SW480 (cell line): ENCODE results near the gene CCSAP.
A peak's percentile ranks its signal among the peaks of the same experiment; 100 is the strongest.
"Not testable (repeated sequence)": the region's sequence is repeated elsewhere in the genome, so short reads cannot be mapped to it uniquely, and the experiment has no call there.

Experiments used
- DNase-seq: peaks from one replicate; pipeline ENCODE4 v3.0.0-alpha.2; 2016; ENCODE audit warnings: low spot score

CCSAP gene

GRCh38 chr1:229364207-229365065, 21.6 kb upstream of the CCSAP start:
- no peak for DNase-seq

GRCh38 chr1:229363723-229364122, 20.9 kb upstream of the CCSAP start:
- no peak for DNase-seq

- DNase-seq, result no peak
These were observed 17.6 kb upstream of the CCSAP start for GRCh38 chr1:229360420-229360819.

- DNase-seq, result no peak
These were observed 12.8 kb upstream of the CCSAP start for GRCh38 chr1:229355661-229356060.

GRCh38 chr1:229354226-229354625, 11.4 kb upstream of the CCSAP start:
- no peak for DNase-seq

- DNase-seq, result no peak
These were observed 10.1 kb upstream of the CCSAP start for GRCh38 chr1:229352975-229353374.

- DNase-seq, result no peak
These were observed 6.9 kb upstream of the CCSAP start for GRCh38 chr1:229349463-229350385.

- DNase-seq, result no peak
These were observed 4.7 kb upstream of the CCSAP start for GRCh38 chr1:229347528-229347927.

- DNase-seq, result no peak
These were observed 2.3 kb upstream of the CCSAP start for GRCh38 chr1:229344937-229345684.

- no peak for DNase-seq
These were observed 1.3 kb upstream of the CCSAP start for GRCh38 chr1:229344139-229344538.

- DNase-seq, result peak; percentile 79
These were observed 832 bp downstream of the CCSAP start for GRCh38 chr1:229341774-229342655.

- no peak for DNase-seq
These were observed 2.4 kb downstream of the CCSAP start for GRCh38 chr1:229340496-229340895.

- DNase-seq, result no peak
These were observed 3.3 kb downstream of the CCSAP start for GRCh38 chr1:229339520-229339919.

- DNase-seq, result no peak
These were observed 3.8 kb downstream of the CCSAP start for GRCh38 chr1:229339086-229339485.

- no peak for DNase-seq
These were observed 6.5 kb downstream of the CCSAP start for GRCh38 chr1:229336345-229336744.

GRCh38 chr1:229334716-229335115, 8.1 kb downstream of the CCSAP start:
- DNase-seq, result no peak

GRCh38 chr1:229334269-229334668, 8.6 kb downstream of the CCSAP start:
- no peak for DNase-seq

- DNase-seq, result no peak
These were observed 14.1 kb downstream of the CCSAP start for GRCh38 chr1:229328598-229329362.

- not testable (repeated sequence) for DNase-seq
These were observed 15.1 kb downstream of the CCSAP start for GRCh38 chr1:229327765-229328164.

GRCh38 chr1:229326601-229327000, 16.2 kb downstream of the CCSAP start:
- no peak for DNase-seq
